HG02642 (cell line): Measurements from ENCODE around the gene WDR90.

Source experiments
- ATAC-seq: cut with Tn5 transposase; IDR thresholded peaks from one replicate; pipeline ENCODE4 v1.9.1; 2021; ENCODE audit warnings: mild to moderate bottlenecking; ENCODE audit not compliant: unreplicated experiment, poor library complexity

WDR90 gene

GRCh38 chr16:625977-626765 lies 23.0 kb upstream of the WDR90 start:
- ATAC-seq, result no peak

- no peak for ATAC-seq
These were observed 22.2 kb upstream of the WDR90 start for GRCh38 chr16:626787-627453.

GRCh38 chr16:627454-628239 lies 21.5 kb upstream of the WDR90 start:
- ATAC-seq, result no peak

GRCh38 chr16:628321-629061 lies 20.7 kb upstream of the WDR90 start:
- no peak for ATAC-seq

- no peak for ATAC-seq
These were observed 19.9 kb upstream of the WDR90 start for GRCh38 chr16:629185-629832.

- no peak for ATAC-seq
These were observed 19.3 kb upstream of the WDR90 start for GRCh38 chr16:629833-630248.

GRCh38 chr16:630249-630814 lies 18.8 kb upstream of the WDR90 start:
- no peak for ATAC-seq

GRCh38 chr16:630815-631405 lies 18.3 kb upstream of the WDR90 start, which contains the start of gene WFIKKN1:
TSS of gene WFIKKN1 (plus strand) at chr16:630985. CDS start at chr16:631254, 269 bp downstream.
- ATAC-seq, result no peak

GRCh38 chr16:631808-632358 lies 17.3 kb upstream of the WDR90 start:
- no peak for ATAC-seq

- ATAC-seq, result no peak
These were observed 16.5 kb upstream of the WDR90 start for GRCh38 chr16:632486-633335.

- no peak for ATAC-seq
These were observed 15.7 kb upstream of the WDR90 start for GRCh38 chr16:633336-634050.

GRCh38 chr16:634051-634670 lies 15.0 kb upstream of the WDR90 start:
- no peak for ATAC-seq

- ATAC-seq, result no peak
These were observed 14.2 kb upstream of the WDR90 start for GRCh38 chr16:634996-635395.

- ATAC-seq, result peak; percentile 12
These were observed 13.5 kb upstream of the WDR90 start for GRCh38 chr16:635573-636205.

GRCh38 chr16:636206-637080 lies 12.7 kb upstream of the WDR90 start, which contains the start of gene METTL26:
TSS of gene METTL26 (minus strand) at chr16:636305. CDS start at chr16:636290, 15 bp downstream.
- ATAC-seq, result peak; percentile 77
